Measurements from ENCODE around the gene TBC1D4.

DNA sequence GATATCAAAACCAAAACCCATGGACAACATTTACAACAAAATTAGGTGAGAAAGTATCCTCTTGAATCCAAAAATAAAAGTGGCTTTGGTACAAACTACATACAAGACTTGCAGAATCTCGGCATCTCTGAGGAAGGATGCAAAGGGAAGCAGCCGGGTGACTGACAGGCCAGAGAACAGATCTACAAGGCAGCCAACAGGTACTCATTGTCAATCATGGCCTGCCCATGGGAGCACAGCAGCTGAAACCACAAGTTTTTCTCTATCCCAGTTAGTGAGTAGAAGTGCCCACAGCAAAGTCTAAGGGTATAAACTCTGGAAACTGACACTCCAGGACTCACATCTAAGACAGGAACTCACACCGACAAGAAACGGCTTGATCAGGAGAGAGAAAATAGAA is 74.5 kb downstream of the TBC1D4 start:
- TF ChIP-seq, protein P1, sequence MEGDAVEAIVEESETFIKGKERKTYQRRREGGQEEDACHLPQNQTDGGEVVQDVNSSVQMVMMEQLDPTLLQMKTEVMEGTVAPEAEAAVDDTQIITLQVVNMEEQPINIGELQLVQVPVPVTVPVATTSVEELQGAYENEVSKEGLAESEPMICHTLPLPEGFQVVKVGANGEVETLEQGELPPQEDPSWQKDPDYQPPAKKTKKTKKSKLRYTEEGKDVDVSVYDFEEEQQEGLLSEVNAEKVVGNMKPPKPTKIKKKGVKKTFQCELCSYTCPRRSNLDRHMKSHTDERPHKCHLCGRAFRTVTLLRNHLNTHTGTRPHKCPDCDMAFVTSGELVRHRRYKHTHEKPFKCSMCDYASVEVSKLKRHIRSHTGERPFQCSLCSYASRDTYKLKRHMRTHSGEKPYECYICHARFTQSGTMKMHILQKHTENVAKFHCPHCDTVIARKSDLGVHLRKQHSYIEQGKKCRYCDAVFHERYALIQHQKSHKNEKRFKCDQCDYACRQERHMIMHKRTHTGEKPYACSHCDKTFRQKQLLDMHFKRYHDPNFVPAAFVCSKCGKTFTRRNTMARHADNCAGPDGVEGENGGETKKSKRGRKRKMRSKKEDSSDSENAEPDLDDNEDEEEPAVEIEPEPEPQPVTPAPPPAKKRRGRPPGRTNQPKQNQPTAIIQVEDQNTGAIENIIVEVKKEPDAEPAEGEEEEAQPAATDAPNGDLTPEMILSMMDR (IDR thresholded peaks at IDR 0.05) = no peak
- no peak for TF ChIP-seq ZFX (IDR thresholded peaks at IDR 0.05; ENCODE audit: borderline replicate concordance)

Data from 22Rv1 (cell line).